ENCODE results near the gene TAPBPL.

GRCh38 chr12:6405963-6406362 is 45.9 kb upstream of the TAPBPL start:
- TF ChIP-seq CTCF (IDR thresholded peaks at IDR 0.05; ENCODE audit: low read length) = no peak
- no peak for TF ChIP-seq EZH2 (IDR thresholded peaks at IDR 0.05; ENCODE audit: borderline replicate concordance, low read length)

Data from OCI-LY1 (cell line).